Prostate gland (tissue), 2 donors: ENCODE results near the gene POLR3G.

Experiments used
- CTCF ChIP-seq, 4 experiments: fragments of 200-600 bp in 2 of 4; fragments of 450-650 bp in 2 of 4; sonication (generic) in 2 of 4; IDR thresholded peaks; 1 replicate in 3 of 4; 2 replicates in 1 of 4; pipeline ENCODE4 v1.5.1; 2016 to 2019; ENCODE audit warnings: antibody characterized with exemption in 4 of 4, mild to moderate bottlenecking in 2 of 4, moderate library complexity in 2 of 4
- POLR2A ChIP-seq: fragments of 450-650 bp; IDR thresholded peaks from one replicate; pipeline ENCODE4 v1.6.1; 2016; ENCODE audit warnings: antibody characterized with exemption, mild to moderate bottlenecking
- POLR2AphosphoS5 ChIP-seq: sonication (generic); formaldehyde crosslinking; IDR thresholded peaks from one replicate; pipeline ENCODE4 v1.6.1; 2017; ENCODE audit warnings: antibody characterized with exemption

GRCh38 chr5:90545511-90545910 lies 70.8 kb downstream of the POLR3G start:
- no peak for TF ChIP-seq CTCF (IDR thresholded peaks at IDR 0.05)
- no peak for TF ChIP-seq POLR2A
- TF ChIP-seq POLR2AphosphoS5: no peak
